Ishikawa (cell line): ENCODE measurements around the gene OR4X1.

Source experiments
- MAX ChIP-seq: IDR thresholded peaks from 2 replicates; pipeline ENCODE4 v1.6.1; 2012
- TAF1 ChIP-seq: IDR thresholded peaks from 2 replicates; pipeline ENCODE4 v1.6.1; 2012; ENCODE audit warnings: low read depth, mild to moderate bottlenecking

DNA sequence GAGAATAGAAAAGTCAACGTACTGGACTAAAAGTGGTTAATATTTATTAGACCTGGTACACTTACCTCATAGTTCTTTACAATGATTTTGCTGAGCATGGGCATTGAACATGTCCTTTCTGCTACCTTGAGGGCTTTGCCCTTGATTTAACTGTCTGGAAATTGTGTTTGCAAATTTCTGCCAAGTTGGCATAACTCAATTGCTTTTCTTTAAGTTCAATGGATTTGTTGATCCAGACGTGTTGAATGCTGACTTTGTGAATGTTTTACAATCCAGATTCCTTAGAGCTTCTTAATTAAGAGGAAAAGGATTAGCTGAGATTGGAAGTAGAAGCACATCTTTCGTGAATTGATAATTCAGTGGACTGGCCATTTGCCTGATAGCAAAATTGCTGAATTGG, 25.9 kb upstream of the OR4X1 start:
- TF ChIP-seq TAF1 (no peak), MAX (no peak)
